A549 (cell line): ENCODE results near the gene PTEN.

Experiments
- CEBPB ChIP-seq, 2 experiments: fragments of >200 bp in 1 of 2; sonication (Bioruptor Twin) in 1 of 2; formaldehyde crosslinking in 1 of 2; IDR thresholded peaks; 2 replicates each; pipeline ENCODE4 v1.6.1; 2012 to 2016
- CTCF ChIP-seq: fragments of >200 bp; sonication (Bioruptor Twin); formaldehyde crosslinking; IDR thresholded peaks from 3 replicates; pipeline ENCODE4 v1.5.1; 2016
- EP300 ChIP-seq, 2 experiments: fragments of >200 bp; sonication (Bioruptor Twin); formaldehyde crosslinking; IDR thresholded peaks; 2 replicates in 1 of 2; 3 replicates in 1 of 2; pipeline ENCODE4 v1.6.1; 2016 to 2017
- HDAC2 ChIP-seq: fragments of 200-600 bp; sonication (generic); IDR thresholded peaks from 2 replicates; pipeline ENCODE4 v1.6.1; 2016
- MAFK ChIP-seq: fragments of 450-650 bp; IDR thresholded peaks from 2 replicates; pipeline ENCODE4 v1.6.1; 2014; ENCODE audit not compliant: partially characterized antibody
- MAZ ChIP-seq: fragments of 150-350 bp; IDR thresholded peaks from 2 replicates; pipeline ENCODE4 v1.6.1; 2014; ENCODE audit warnings: antibody characterized with exemption, low read depth, low read length, borderline replicate concordance
- MYC ChIP-seq: IDR thresholded peaks from 2 replicates; pipeline ENCODE4 v1.6.1; 2012; ENCODE audit warnings: mild to moderate bottlenecking, inconsistent platforms, low read length, improper control_type of control experiment, borderline replicate concordance
- NR3C1 ChIP-seq: fragments of >200 bp; sonication (Bioruptor Twin); formaldehyde crosslinking; IDR thresholded peaks from 3 replicates; pipeline ENCODE4 v1.6.1; 2017
- POLR2A ChIP-seq: IDR thresholded peaks from 2 replicates; pipeline ENCODE4 v1.6.1; 2012; ENCODE audit warnings: mild to moderate bottlenecking, low read length
- RAD21 ChIP-seq, 2 experiments: fragments of >200 bp in 1 of 2; sonication (Bioruptor Twin) in 1 of 2; formaldehyde crosslinking in 1 of 2; IDR thresholded peaks in 1 of 2; conservative IDR thresholded peaks in 1 of 2; 2 replicates in 1 of 2; 3 replicates in 1 of 2; pipeline ENCODE4 v1.6.1; 2012 to 2018; ENCODE audit warnings: inconsistent platforms in 1 of 2
- RCOR1 ChIP-seq: fragments of 150-350 bp; IDR thresholded peaks from 2 replicates; pipeline ENCODE4 v1.6.1; 2014; ENCODE audit warnings: antibody characterized with exemption, low read length, low read depth
- TF ChIP-seq, protein P1 (sequence below): fragments of 250-450 bp; sonication (Bioruptor Pico); IDR thresholded peaks from 2 replicates; pipeline ENCODE4 v1.5.0; 2021; ENCODE audit warnings: mild to moderate bottlenecking, moderate library complexity, borderline replicate concordance
- TF ChIP-seq, protein P2 (sequence below): fragments of 450-650 bp; IDR thresholded peaks from 2 replicates; pipeline ENCODE4 v1.6.1; 2014; ENCODE audit warnings: antibody characterized with exemption
- TF ChIP-seq, protein P3 (sequence below): fragments of 200-600 bp; sonication (generic); IDR thresholded peaks from 2 replicates; pipeline ENCODE4 v1.6.1; 2016; ENCODE audit warnings: antibody characterized with exemption, mild to moderate bottlenecking, moderate library complexity

GRCh38 chr10:87973635-87974034 lies 110.2 kb downstream of the PTEN start:
- TF ChIP-seq HDAC2 (no peak), MYC (no peak), NR3C1 (no peak), POLR2A (no peak), CTCF (no peak), CEBPB (IDR thresholded peaks at IDR 0.05) (no peak), RAD21 (conservative IDR thresholded peaks at IDR 0.05 in 1 of 2, IDR thresholded peaks at IDR 0.05 in 1 of 2) (no peak), MAZ (no peak), EP300 (IDR thresholded peaks at IDR 0.05) (no peak), RCOR1 (no peak), MAFK (no peak)
- TF ChIP-seq, protein P1, sequence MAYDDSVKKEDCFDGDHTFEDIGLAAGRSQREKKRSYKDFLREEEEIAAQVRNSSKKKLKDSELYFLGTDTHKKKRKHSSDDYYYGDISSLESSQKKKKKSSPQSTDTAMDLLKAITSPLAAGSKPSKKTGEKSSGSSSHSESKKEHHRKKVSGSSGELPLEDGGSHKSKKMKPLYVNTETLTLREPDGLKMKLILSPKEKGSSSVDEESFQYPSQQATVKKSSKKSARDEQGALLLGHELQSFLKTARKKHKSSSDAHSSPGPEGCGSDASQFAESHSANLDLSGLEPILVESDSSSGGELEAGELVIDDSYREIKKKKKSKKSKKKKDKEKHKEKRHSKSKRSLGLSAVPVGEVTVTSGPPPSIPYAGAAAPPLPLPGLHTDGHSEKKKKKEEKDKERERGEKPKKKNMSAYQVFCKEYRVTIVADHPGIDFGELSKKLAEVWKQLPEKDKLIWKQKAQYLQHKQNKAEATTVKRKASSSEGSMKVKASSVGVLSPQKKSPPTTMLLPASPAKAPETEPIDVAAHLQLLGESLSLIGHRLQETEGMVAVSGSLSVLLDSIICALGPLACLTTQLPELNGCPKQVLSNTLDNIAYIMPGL: no peak
- TF ChIP-seq, protein P2, sequence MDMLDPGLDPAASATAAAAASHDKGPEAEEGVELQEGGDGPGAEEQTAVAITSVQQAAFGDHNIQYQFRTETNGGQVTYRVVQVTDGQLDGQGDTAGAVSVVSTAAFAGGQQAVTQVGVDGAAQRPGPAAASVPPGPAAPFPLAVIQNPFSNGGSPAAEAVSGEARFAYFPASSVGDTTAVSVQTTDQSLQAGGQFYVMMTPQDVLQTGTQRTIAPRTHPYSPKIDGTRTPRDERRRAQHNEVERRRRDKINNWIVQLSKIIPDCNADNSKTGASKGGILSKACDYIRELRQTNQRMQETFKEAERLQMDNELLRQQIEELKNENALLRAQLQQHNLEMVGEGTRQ: no peak
- TF ChIP-seq, protein P3, sequence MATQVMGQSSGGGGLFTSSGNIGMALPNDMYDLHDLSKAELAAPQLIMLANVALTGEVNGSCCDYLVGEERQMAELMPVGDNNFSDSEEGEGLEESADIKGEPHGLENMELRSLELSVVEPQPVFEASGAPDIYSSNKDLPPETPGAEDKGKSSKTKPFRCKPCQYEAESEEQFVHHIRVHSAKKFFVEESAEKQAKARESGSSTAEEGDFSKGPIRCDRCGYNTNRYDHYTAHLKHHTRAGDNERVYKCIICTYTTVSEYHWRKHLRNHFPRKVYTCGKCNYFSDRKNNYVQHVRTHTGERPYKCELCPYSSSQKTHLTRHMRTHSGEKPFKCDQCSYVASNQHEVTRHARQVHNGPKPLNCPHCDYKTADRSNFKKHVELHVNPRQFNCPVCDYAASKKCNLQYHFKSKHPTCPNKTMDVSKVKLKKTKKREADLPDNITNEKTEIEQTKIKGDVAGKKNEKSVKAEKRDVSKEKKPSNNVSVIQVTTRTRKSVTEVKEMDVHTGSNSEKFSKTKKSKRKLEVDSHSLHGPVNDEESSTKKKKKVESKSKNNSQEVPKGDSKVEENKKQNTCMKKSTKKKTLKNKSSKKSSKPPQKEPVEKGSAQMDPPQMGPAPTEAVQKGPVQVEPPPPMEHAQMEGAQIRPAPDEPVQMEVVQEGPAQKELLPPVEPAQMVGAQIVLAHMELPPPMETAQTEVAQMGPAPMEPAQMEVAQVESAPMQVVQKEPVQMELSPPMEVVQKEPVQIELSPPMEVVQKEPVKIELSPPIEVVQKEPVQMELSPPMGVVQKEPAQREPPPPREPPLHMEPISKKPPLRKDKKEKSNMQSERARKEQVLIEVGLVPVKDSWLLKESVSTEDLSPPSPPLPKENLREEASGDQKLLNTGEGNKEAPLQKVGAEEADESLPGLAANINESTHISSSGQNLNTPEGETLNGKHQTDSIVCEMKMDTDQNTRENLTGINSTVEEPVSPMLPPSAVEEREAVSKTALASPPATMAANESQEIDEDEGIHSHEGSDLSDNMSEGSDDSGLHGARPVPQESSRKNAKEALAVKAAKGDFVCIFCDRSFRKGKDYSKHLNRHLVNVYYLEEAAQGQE: no peak
